Endothelial cell of umbilical vein (primary cell): ENCODE results near the gene GPR61.

Experiments
- EZH2 ChIP-seq: IDR thresholded peaks from 2 replicates; pipeline ENCODE4 v1.6.1; 2012; ENCODE audit warnings: borderline replicate concordance, low read depth, mild to moderate bottlenecking, moderate library complexity, low read length, inconsistent platforms; ENCODE audit not compliant: severe bottlenecking
- FOS ChIP-seq: IDR thresholded peaks from 2 replicates; pipeline ENCODE4 v1.6.1; 2011; ENCODE audit warnings: mild to moderate bottlenecking, low read length, moderate library complexity, borderline replicate concordance; ENCODE audit not compliant: insufficient read depth
- GATA2 ChIP-seq: IDR thresholded peaks from 2 replicates; pipeline ENCODE4 v1.7.0; 2011; ENCODE audit warnings: low read depth, mild to moderate bottlenecking, moderate library complexity, mixed read lengths, low read length; ENCODE audit not compliant: insufficient read length, insufficient read depth
- JUN ChIP-seq: IDR thresholded peaks from 2 replicates; pipeline ENCODE4 v1.6.1; 2011; ENCODE audit warnings: borderline replicate concordance, low read depth; ENCODE audit not compliant: insufficient read length, insufficient read depth
- MAX ChIP-seq: IDR thresholded peaks from 2 replicates; pipeline ENCODE4 v1.6.1; 2011; ENCODE audit not compliant: insufficient read depth, insufficient read length
- POLR2A ChIP-seq: IDR thresholded peaks from 2 replicates; pipeline ENCODE4 v1.6.1; 2012; ENCODE audit warnings: low read depth, mild to moderate bottlenecking, control low read depth, low read length
- POLR2AphosphoS5 ChIP-seq: IDR thresholded peaks from 2 replicates; pipeline ENCODE4 v1.6.1; 2012; ENCODE audit warnings: low read depth, mild to moderate bottlenecking, control low read depth, low read length, moderate library complexity; ENCODE audit not compliant: insufficient read depth
- TF ChIP-seq, protein P1 (sequence below), 2 donors: IDR thresholded peaks; 1 replicate in 1 of 2; 2 replicates in 1 of 2; pipeline ENCODE4 v1.5.1; 2011; ENCODE audit warnings: low read length in 2 of 2, mild to moderate bottlenecking in 2 of 2, moderate library complexity in 2 of 2, control low read depth in 1 of 2, inconsistent platforms in 1 of 2, low read depth in 1 of 2; ENCODE audit not compliant: insufficient read depth in 1 of 2; ENCODE audit errors: extremely low read depth in 1 of 2

DNA sequence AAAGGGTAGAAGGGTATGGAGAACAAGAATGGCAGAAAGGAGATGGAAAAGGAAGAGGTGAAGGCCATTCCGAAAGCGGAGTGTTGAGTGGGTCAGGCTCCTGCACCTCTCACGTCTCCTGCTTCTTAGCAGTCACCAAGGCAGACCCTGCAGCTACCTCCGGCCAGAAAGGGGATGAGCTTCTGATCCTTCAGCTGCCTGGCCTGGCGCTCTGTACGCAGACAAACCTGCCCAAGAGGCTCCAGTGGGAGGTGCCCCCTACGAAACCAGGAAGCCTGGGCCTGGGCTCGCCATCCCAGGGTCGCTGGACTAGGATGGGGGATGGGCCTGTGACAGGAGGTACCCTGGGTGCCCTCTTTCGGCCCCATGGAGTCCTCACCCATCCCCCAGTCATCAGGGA is 3.0 kb downstream of the GPR61 start:
- TF ChIP-seq, protein P1, sequence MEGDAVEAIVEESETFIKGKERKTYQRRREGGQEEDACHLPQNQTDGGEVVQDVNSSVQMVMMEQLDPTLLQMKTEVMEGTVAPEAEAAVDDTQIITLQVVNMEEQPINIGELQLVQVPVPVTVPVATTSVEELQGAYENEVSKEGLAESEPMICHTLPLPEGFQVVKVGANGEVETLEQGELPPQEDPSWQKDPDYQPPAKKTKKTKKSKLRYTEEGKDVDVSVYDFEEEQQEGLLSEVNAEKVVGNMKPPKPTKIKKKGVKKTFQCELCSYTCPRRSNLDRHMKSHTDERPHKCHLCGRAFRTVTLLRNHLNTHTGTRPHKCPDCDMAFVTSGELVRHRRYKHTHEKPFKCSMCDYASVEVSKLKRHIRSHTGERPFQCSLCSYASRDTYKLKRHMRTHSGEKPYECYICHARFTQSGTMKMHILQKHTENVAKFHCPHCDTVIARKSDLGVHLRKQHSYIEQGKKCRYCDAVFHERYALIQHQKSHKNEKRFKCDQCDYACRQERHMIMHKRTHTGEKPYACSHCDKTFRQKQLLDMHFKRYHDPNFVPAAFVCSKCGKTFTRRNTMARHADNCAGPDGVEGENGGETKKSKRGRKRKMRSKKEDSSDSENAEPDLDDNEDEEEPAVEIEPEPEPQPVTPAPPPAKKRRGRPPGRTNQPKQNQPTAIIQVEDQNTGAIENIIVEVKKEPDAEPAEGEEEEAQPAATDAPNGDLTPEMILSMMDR (IDR thresholded peaks at IDR 0.05; ENCODE audit: extremely low read depth in 1 of 2, insufficient read depth in 1 of 2, low read depth in 1 of 2, low read length in 2 of 2) = no peak
- TF ChIP-seq POLR2A (no peak), POLR2AphosphoS5 (no peak), EZH2 (no peak), MAX (no peak), JUN (no peak), GATA2 (no peak), FOS (no peak)
